ENCODE results near the gene NTN5.

- TF ChIP-seq REST (IDR thresholded peaks at IDR 0.05; ENCODE audit: unreplicated experiment) (no peak), EZH2phosphoT487 (IDR thresholded peaks at IDR 0.05; ENCODE audit: unreplicated experiment) (no peak), CTCF (conservative IDR thresholded peaks at IDR 0.05; ENCODE audit: low read depth in 2 of 2) (no peak), EZH2 (IDR thresholded peaks at IDR 0.05; ENCODE audit: low read depth, unreplicated experiment) (no peak), JUNB (IDR thresholded peaks at IDR 0.05; ENCODE audit: unreplicated experiment) (no peak), POLR2AphosphoS5 (IDR thresholded peaks at IDR 0.05; ENCODE audit: low read depth) (no peak), CREB1 (CRISPR knock-in tag; IDR thresholded peaks at IDR 0.05; ENCODE audit: low read depth) (no peak), NANOG (IDR thresholded peaks at IDR 0.05; ENCODE audit: borderline replicate concordance) (no peak), STAT1 (IDR thresholded peaks at IDR 0.05; ENCODE audit: unreplicated experiment) (no peak), ZNF114 (CRISPR knock-in tag; IDR thresholded peaks at IDR 0.05) (no peak), ZNF331 (CRISPR knock-in tag; IDR thresholded peaks at IDR 0.05; ENCODE audit: low read depth) (no peak)
- TF ChIP-seq, protein P1, sequence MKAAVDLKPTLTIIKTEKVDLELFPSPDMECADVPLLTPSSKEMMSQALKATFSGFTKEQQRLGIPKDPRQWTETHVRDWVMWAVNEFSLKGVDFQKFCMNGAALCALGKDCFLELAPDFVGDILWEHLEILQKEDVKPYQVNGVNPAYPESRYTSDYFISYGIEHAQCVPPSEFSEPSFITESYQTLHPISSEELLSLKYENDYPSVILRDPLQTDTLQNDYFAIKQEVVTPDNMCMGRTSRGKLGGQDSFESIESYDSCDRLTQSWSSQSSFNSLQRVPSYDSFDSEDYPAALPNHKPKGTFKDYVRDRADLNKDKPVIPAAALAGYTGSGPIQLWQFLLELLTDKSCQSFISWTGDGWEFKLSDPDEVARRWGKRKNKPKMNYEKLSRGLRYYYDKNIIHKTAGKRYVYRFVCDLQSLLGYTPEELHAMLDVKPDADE (IDR thresholded peaks at IDR 0.05): no peak
These were observed 56.2 kb downstream of the NTN5 start for GRCh38 chr19:48616491-48617056.
